GM20431 (cell line): ENCODE results near the gene VBP1.
"Not testable (repeated sequence)": the region's sequence is repeated elsewhere in the genome, so short reads cannot be mapped to it uniquely, and the experiment has no call there.

Experiments
- in situ Hi-C: fragments of 300-500 bp; cut with MseI, MboI; formaldehyde crosslinking; loops from one replicate; pipeline ENCODE4 v1.15.0; 2020; ENCODE audit warnings: low sequenced_read_pairs; ENCODE audit not compliant: unreplicated experiment

VBP1 gene

DNA sequence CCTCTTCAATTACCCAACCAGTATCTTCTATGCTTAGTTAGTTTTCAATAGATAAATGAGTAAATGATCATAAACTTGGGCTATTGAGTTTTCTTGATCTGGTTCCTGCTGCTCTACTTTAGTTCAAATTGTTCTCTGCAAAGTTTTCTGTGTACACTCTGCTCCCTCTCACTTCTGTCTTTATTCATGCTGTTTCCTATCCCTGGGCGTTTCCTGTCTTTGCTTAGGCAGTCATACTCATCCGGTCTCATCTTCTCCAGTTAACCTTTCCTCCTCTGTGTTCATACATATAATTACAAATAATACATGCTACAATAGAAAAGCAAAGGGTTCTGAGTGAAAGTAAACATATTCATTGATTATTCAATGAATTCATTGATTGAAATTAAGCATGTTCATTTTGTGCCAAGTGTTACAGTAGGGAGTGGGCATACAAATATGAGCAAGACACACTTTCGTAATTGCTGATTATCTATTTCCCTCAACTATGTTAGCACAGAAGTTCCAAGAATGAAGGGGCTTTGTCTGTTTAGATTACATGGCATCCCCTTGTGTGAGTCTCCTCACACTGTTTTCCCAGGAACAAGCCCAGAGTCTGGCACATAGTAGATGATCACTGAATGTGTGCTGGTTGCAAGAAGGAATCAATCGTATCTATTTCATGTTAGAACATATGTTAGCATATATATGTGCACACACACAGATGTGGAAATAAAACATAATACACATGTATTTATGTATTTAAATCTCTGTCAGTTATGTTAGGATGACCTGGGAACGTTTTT lies 46.9 kb downstream of the VBP1 start:
- in situ Hi-C loops, result no loop called here

DNA sequence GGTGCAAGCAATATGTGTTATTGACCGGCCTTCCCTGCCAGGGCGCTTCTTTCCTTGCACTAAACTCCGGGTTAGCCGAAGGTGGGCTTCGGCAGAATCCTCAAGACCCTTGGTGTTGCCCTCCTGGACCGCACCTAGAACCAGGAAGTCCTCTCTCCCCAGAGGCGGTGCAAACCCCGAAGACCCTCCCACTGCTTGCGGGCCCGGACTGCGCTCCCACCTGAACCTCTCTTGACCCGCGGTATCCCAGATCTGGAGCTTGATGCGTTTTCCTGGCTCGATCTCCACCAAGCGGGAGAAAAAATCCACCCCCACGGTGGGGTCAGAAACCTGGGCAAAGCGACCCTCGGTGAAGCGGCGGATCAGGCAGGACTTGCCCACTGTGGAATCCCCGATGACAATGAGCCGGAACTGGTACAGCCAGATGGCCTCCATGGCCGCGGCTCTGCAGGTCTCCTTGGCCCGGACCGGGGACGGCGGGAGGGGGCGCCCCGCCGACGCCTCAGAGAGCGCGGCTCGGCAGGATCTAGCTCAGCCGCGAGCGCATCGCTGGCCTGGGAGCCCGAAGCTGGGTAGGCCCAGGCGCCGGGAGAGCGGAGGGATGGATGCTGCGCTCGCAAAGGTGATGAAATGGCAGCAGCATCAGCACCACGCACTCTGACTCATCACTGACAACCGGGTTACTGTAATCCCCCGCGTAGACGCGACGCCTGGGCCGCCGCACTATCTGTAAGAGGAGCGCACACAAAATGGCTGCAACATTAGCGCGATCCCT lies 47.8 kb downstream of the VBP1 start, which contains the start of gene RAB39B:
Gene RAB39B (minus strand): TSS at position 638 of the 775 bp plus-strand sequence. CDS start 203 bp downstream, at position 435.
- in situ Hi-C loops, result no loop called here

DNA sequence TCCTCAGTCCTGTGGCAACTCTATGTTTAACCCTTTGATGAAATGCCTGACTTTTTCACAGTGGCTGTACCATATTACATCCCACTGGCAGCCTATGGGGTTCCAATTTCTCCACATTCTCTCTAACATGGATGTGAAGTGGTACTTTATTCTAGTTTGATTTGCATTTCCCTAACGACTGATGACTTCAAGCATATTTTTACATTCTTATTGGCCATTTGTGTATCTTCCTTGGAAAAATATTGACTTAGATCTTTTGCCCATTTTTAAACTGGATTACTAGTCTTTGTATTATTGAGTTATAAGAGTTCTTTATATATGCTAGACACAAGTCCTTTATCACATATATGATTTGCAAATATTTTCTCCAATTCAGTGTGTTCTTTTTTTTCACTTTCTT lies 50.2 kb downstream of the VBP1 start:
- in situ Hi-C loops, result no loop called here

DNA sequence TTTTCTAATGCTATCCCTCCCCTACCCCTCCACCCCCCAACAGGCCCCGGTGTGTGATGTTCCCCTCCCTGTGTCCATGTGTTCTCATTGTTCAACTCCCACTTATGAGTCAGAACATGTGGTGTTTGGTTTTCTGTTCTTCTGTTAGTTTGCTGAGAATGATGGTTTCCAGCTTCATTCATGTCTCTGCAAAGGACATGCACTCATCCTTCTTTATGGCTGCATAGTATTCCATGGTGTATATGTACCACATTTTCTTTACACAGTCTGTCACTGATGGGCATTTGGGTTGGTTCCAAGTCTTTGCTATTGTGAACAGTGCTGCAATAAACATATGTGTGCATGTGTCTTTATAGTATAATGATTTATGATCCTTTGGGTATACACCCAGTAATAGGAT lies 51.7 kb downstream of the VBP1 start:
- in situ Hi-C loops, result not testable (repeated sequence)

DNA sequence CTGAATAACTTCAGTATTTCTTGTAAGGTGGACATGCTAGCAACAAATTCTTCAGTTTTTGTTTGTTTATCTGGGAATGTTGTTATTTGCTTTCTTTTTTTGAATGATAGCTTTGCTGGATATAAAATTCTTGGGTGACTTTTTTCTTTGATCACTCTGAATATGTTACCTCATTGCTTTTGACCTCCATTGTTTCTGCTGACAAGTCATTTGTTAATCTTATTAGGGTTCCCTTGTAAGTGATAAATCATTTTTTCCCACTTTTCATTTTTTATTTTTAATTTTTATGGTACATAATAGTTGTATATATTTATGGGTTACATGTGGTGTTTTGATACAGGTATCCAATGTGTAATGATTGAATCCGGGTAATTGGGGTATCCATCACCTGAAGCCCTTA lies 54.7 kb downstream of the VBP1 start:
- in situ Hi-C loops, result no loop called here

DNA sequence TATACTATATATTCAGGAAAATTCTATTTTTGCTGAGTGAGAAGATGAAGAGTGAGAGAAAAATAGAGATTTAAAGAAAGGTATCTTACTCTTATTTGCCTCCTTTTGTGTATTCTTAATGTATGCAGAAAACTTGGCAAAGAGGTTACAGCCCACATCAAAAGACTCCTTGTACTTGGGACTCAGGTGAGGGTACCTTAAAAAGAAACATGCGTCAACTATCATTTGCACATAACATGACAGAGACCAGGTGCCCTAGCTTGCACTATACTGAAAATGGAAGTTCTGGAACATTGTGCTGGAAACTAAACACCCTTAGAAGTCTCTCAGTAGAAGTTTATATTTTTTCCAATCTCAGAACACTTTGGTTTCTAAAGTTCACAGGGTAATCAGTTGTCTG lies 63.6 kb downstream of the VBP1 start:
- in situ Hi-C loops, result no loop called here
